ENCODE results near the gene ZNHIT2.
A peak's percentile ranks its signal among the peaks of the same experiment; 100 is the strongest.

Gene ZNHIT2

DNA sequence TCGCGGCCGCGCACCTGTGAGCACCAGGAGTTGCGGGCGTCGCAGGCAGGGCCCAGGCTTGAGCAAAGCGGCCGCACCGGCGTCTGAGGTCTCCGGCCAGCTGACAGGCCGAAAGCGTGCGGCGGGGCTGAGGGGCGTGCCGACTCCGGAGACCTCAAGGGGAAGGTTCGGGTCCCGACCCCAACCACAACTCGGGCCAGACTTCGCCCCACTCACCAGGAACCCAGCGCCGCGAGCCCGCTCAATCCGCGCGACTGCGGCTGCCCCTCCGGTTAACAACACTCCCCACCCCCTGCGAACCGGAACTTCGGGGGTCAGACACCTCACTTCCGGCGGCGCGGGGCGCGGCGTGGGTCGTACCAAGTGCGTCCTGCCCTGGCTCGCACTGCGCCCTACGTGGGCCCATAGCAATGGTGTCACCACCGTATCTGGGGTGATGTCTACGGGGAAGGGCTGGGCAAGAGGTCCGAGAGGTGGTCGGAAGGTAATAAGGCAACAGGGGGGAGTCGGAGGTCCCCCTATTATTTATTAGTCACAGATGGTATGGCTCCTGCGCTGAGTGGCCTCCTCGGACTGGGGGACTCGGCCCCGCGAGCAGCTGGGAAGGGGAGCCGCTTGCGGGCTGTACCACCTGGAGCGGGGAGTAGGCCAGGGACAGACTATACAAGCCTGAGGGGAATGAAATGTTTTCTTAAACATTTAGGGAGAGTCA is 16.9 kb upstream of the ZNHIT2 start, which contains the start of gene SYVN1:
Gene SYVN1, minus strand, starts transcription at position 280 of the 712 bp plus-strand sequence. CDS start 918 bp downstream, outside the sequence.
- DNase-seq (ENCODE audit: low read depth in 2 of 2) = peak; percentile 66 to 67

DNA sequence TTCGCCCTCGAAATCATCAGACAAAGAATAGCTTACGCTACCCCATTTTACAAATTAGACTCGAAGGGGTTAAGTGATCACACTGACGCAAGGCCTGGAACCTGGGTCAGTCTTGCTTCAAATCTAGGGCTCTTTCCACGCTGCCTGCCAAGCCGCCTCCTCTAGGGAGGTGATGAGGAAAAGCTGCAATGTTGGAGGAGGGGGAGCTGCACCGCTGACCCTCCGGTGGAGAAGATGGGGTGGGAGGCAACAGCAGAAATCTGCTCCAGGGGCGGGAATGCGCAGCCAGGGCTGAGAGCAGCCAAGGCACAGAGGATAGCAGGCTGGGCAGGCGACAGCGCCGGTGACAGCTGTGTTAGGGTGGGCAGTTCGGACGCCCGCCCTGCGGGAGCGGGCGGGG is 16.2 kb upstream of the ZNHIT2 start:
- no peak for DNase-seq (ENCODE audit: low read depth in 2 of 2)

- DNase-seq (ENCODE audit: low read depth in 2 of 2) = no peak
These were observed 15.6 kb upstream of the ZNHIT2 start for GRCh38 chr11:65132988-65133700.

DNA sequence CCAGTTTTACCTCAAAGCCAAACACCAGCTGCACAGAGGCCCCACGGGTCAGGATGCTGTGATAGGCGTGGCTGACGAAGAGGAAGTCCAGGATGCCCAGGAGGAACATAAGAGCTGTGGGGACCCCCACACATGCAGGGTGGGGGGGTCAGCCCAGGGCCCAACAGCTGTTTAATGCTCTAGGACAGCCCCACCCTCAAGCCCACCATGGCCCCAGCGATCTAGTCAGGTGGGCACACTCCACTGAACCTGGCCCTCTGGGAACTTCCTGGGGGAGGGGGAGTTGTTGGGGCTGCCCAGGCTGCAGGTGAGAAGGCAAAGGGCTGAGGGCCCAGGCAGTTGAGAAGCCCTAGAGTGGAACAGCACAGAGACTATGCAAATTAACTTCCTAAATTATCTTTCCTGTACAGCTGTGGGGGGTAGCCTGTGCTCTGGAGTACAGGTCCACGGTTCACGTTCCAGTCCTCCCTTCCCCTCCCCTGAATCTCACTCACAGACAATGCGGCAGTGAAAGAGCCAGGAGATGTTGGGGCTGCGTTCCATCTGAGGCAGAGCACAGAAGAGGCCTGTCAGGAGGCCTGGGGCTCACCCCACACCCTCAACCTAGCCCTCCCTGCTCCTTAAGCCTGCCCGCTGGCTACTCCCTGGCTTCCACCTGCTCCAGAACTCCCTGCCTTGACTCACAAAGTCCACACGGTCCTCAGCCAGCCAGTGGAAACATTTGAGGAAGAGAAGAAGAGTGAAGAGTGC is 14.9 kb upstream of the ZNHIT2 start:
- DNase-seq (ENCODE audit: low read depth in 2 of 2) = no peak

DNA sequence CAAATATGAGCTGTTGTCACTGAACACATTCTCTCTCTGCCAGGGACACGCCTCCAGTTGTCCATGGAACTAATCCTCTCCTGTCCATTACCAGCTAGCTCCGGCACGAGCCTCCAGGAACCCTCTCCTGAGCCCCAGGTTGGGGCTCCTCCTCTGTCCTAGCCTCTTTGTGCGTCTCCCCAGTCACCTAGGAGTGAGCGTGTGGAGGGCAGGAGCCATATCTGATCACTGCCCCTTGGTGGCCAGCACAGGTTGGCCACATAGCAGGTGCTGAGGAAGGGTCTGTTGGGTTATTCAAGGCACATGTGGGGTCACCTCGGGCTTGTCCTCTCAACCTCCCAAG is 14.4 kb upstream of the ZNHIT2 start:
- no peak for DNase-seq (ENCODE audit: low read depth in 2 of 2)

DNA sequence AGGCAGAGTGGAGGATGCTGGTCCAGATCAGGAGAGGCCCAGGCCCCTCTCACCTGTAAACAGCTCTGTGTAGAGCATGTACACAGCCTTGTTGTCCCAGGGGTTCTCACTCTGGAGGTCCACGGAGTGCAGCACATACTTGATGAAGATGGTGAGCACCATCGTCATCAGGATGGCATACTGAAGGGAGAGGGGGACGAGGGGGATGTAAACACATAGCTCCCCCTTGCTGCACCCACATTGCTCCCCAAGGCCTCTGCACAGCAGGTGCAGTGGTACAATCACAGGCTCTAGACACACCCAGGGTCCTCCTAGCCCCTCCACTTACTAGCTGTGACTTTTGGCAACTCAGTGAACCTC is 13.9 kb upstream of the ZNHIT2 start:
- no peak for DNase-seq (ENCODE audit: low read depth in 2 of 2)

DNA sequence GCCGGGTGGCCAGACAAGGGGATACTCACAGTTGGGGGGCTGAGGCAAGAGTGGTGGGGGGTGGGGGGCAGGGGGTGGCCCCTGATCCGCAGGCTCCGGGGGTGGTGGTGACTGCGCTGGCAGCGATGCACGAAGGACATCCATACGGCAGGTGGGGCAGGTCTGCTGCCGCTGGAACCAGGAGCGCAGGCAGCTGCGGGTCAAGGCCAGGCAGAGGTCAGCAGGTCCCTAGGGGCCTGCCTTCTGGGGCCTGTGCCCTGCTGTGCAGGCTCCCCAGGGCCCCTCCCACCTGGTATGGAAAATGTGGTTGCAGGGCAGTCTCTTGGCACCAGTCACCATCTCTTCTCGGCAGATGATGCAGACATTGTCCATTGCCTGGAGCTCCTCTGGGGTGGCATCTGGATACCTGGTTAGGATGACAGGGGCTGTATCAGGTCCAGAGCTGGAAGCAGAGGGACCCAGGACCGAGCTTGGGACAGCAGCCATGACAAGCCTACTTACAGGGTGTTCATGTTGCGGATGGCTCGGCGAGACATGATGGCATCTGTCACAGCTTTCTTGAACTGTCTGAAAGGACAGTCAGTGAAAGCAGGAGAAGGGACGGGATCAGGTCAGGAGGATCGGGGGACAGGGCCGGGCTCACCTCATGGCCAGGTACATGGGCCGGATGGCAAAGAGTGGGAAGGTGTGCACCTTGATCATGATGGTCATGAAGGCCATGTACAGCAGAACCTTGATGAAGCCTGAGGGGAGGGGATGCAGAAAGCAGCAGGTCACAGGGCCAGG is 13.3 kb upstream of the ZNHIT2 start:
- DNase-seq (ENCODE audit: low read depth in 2 of 2) = no peak

- no peak for DNase-seq (ENCODE audit: low read depth in 2 of 2)
These were observed 12.3 kb upstream of the ZNHIT2 start for GRCh38 chr11:65129649-65130441.

DNA sequence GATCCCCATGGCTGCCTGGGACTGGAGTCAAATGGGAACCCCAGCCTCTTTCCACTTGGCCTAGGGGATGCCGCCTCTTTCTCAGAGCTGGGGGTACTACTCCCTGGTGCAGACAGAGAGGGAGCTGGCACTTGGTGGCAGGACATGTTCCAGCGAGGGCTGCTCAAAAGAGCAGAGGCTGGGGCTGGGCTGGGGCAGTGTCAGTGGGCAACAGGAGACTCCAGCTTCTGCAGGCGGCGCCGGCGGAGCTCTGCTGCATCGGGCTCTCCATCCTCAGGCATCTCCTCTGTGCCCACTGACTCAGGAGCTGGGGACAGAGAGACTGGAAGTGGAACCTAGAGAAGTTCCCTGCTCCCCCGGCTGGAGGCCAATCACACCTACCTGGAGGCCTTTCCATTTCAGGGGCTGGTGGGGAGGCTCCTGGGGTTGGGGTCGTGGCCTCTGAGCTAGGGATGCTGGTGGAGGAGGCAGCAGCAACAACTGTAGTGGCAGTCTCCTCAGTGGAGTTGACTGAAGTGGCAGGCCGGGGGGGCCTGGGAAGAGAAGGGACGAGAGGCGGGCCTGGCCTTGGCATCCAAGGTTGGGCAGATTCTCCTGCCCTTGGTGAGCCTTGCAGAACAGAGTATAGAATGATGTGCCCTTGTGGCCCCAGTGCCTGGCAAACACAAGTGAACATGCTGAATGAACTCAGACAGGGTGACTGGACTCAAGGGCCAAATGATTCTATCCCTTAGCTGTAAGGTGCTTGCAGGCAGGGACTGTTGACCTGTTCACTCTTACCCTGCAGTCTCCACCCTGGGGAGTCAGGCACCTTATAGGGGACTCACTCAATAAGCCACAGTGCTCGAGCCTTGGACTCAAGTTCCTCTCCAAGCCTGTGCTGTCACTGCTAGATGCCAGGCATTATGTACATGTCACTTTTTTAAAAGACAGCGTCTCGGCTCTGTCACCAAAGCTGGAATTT is 11.0 kb upstream of the ZNHIT2 start:
- DNase-seq (ENCODE audit: low read depth in 2 of 2) = no peak

GRCh38 chr11:65127473-65128181 is 10.1 kb upstream of the ZNHIT2 start:
- no peak for DNase-seq (ENCODE audit: low read depth in 2 of 2)

GRCh38 chr11:65126624-65127274 is 9.2 kb upstream of the ZNHIT2 start:
- DNase-seq (ENCODE audit: low read depth in 2 of 2) = no peak

DNA sequence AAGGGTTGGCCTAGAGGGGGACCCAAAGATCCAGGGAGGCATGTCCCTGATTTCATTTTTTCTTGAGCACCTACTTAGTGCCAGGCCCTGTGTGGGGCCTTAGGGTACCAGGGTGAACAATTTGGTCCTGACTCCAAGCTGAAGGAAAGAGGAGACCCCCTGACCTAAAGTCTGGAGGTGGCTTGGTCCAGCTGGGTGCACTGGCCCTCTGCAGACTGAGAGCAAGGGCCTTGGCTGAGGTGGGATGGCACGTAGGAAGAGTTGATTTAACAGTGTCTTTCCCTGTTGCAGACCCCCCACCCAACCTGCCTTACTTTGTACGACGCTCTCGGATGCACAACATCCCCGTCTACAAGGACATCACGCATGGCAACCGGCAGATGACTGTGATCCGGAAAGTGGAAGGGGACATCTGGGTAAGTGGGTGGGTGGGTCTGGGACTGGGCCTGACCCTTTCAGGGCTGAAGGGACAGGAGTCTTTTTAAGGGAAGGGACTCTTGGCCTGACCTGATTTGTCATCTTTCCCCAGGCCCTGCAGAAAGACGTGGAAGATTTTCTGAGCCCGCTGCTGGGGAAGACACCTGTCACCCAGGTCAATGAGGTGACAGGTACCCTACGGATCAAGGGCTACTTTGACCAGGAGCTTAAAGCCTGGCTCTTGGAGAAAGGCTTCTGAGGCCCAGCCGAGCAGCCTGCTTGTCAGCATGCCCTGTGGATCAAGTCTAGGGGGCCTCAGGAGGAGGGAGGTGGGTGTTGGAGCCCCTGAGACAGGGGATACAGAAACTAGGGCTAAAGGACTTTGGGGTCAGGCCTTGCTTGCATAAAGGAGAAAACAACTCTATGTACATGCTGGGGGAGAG is 7.9 kb upstream of the ZNHIT2 start:
- no peak for DNase-seq (ENCODE audit: low read depth in 2 of 2)

GRCh38 chr11:65124480-65125196 is 7.1 kb upstream of the ZNHIT2 start:
- no peak for DNase-seq (ENCODE audit: low read depth in 2 of 2)

GRCh38 chr11:65121865-65122696 is 4.6 kb upstream of the ZNHIT2 start, which contains the start of the genes FAU and MRPL49:
FAU (minus strand) TSS chr11:65122134; CDS start chr11:65121813, 321 bp downstream.
MRPL49 (plus strand) TSS chr11:65122321; CDS start chr11:65122347, 26 bp downstream.
- peak; percentile 79 to 81 for DNase-seq (ENCODE audit: low read depth in 2 of 2)

GRCh38 chr11:65121447-65121864 is 4.0 kb upstream of the ZNHIT2 start:
- no peak for DNase-seq (ENCODE audit: low read depth in 2 of 2)

DNA sequence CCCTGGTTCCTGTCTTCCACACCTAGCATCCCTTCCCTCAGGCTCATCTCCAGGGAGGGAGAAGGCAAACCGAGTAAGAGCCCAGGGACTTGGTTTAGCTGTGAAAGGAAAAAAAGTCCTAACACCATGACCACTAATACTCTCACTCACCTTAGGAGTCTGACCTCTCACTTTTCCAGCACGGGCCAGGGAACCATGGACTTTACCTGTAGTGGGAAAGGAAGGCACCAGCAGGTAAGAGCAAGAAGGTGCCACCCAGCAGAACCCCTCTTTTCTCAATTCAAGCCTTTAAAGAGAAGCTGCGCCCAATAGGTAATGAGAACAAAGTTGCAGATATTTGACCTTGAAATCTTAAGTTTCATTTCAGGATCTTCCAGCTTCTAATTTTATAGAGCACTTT is 3.3 kb upstream of the ZNHIT2 start:
- DNase-seq (ENCODE audit: low read depth in 2 of 2) = no peak
